D721Med (cell line): Measurements from ENCODE around the gene KCNJ10.

Source experiments
- DNase-seq: peaks from one replicate; pipeline ENCODE4 v3.0.0; 2011; ENCODE audit warnings: low spot score; ENCODE audit not compliant: insufficient read length
- FAIRE-seq: peaks from 2 replicates; lab custom pipeline; 2011; peaks lifted over from hg19 to GRCh38; lab: Jason Lieb, UNC
- CTCF ChIP-seq: IDR thresholded peaks from 2 replicates; pipeline ENCODE4 v1.5.1; 2012; ENCODE audit warnings: mild to moderate bottlenecking, control low read depth; ENCODE audit not compliant: insufficient read depth; ENCODE audit errors: missing control alignments

KCNJ10 gene

GRCh38 chr1:160104486-160104885, 34.5 kb upstream of the KCNJ10 start:
- no peak for FAIRE-seq
- TF ChIP-seq CTCF: no peak
- DNase-seq: no peak

GRCh38 chr1:160103658-160104408, 33.9 kb upstream of the KCNJ10 start:
- DNase-seq: no peak
- no peak for TF ChIP-seq CTCF
- no peak for FAIRE-seq

- DNase-seq (no peak), FAIRE-seq (peak; percentile 51)
- no peak for TF ChIP-seq CTCF
Measured at GRCh38 chr1:160101717-160102522, 32.0 kb upstream of the KCNJ10 start.

GRCh38 chr1:160101037-160101716, 31.2 kb upstream of the KCNJ10 start:
- FAIRE-seq (no peak), DNase-seq (peak; percentile 97)
- peak; percentile 96 for TF ChIP-seq CTCF

- DNase-seq: no peak
- no peak for TF ChIP-seq CTCF
- no peak for FAIRE-seq
Measured at GRCh38 chr1:160099716-160100375, 29.9 kb upstream of the KCNJ10 start.

- DNase-seq (peak; percentile 99), FAIRE-seq (no peak)
- TF ChIP-seq CTCF: no peak
Measured at GRCh38 chr1:160098852-160099561, 29.0 kb upstream of the KCNJ10 start.
